RPMI8226 (cell line): ENCODE results near the gene CCNH.

Source experiments
- DNase-seq: peaks from one replicate; pipeline ENCODE4 v3.0.0-alpha.2; 2015

The CCNH gene

GRCh38 chr5:87354496-87354895 lies 58.2 kb downstream of the CCNH start:
- DNase-seq: no peak

- no peak for DNase-seq
These were observed 64.9 kb downstream of the CCNH start for GRCh38 chr5:87347841-87348240.

- DNase-seq: no peak
These were observed 65.5 kb downstream of the CCNH start for GRCh38 chr5:87347272-87347671.
